GM19455 (cell line): ENCODE results near the gene TENT4A.

ENCODE experiments used
- ATAC-seq: cut with Tn5 transposase; IDR thresholded peaks from one replicate; pipeline ENCODE4 v1.9.1; 2021; ENCODE audit not compliant: unreplicated experiment

Gene TENT4A

GRCh38 chr5:6750142-6750840, 37.1 kb downstream of the TENT4A start:
- ATAC-seq = no peak

GRCh38 chr5:6750951-6751685, 37.9 kb downstream of the TENT4A start:
- no peak for ATAC-seq

- no peak for ATAC-seq
Measured at GRCh38 chr5:6752236-6752635, 39.0 kb downstream of the TENT4A start.

GRCh38 chr5:6752782-6753181, 39.5 kb downstream of the TENT4A start:
- no peak for ATAC-seq

- no peak for ATAC-seq
Measured at GRCh38 chr5:6753851-6754250, 40.6 kb downstream of the TENT4A start.

- no peak for ATAC-seq
Measured at GRCh38 chr5:6754766-6755165, 41.5 kb downstream of the TENT4A start.

GRCh38 chr5:6755519-6755918, 42.3 kb downstream of the TENT4A start:
- no peak for ATAC-seq

- no peak for ATAC-seq
Measured at GRCh38 chr5:6755941-6756340, 42.7 kb downstream of the TENT4A start.

- ATAC-seq = no peak
Measured at GRCh38 chr5:6757414-6757969, 44.3 kb downstream of the TENT4A start.

GRCh38 chr5:6758236-6758635, 45.0 kb downstream of the TENT4A start:
- no peak for ATAC-seq

- ATAC-seq = no peak
Measured at GRCh38 chr5:6758706-6759105, 45.5 kb downstream of the TENT4A start.

- no peak for ATAC-seq
Measured at GRCh38 chr5:6759401-6759800, 46.2 kb downstream of the TENT4A start.

GRCh38 chr5:6759983-6760382, 46.8 kb downstream of the TENT4A start:
- no peak for ATAC-seq

- no peak for ATAC-seq
Measured at GRCh38 chr5:6760686-6761085, 47.5 kb downstream of the TENT4A start.

GRCh38 chr5:6761333-6761732, 48.1 kb downstream of the TENT4A start:
- ATAC-seq = no peak

GRCh38 chr5:6762116-6762515, 48.9 kb downstream of the TENT4A start:
- ATAC-seq = no peak

GRCh38 chr5:6762697-6763096, 49.5 kb downstream of the TENT4A start:
- no peak for ATAC-seq

- no peak for ATAC-seq
Measured at GRCh38 chr5:6763191-6763590, 50.0 kb downstream of the TENT4A start.

GRCh38 chr5:6765612-6766525, 52.6 kb downstream of the TENT4A start:
- peak; percentile 75 for ATAC-seq

GRCh38 chr5:6766604-6767093, 53.4 kb downstream of the TENT4A start:
- no peak for ATAC-seq

GRCh38 chr5:6767481-6768063, 54.3 kb downstream of the TENT4A start:
- ATAC-seq = no peak
